Stimulated activated CD4-positive, alpha-beta T cell treated with anti-CD3 and anti-CD28 coated beads, TNF-alpha, amount 100 ng/mL, for 24 hours (primary cell): ENCODE measurements around the gene F10.

Source experiments
- DNase-seq, 3 experiments: peaks; one replicate each; pipeline ENCODE4 v3.0.0-alpha.2; 2020; ENCODE audit warnings: low read depth in 3 of 3

F10 gene

DNA sequence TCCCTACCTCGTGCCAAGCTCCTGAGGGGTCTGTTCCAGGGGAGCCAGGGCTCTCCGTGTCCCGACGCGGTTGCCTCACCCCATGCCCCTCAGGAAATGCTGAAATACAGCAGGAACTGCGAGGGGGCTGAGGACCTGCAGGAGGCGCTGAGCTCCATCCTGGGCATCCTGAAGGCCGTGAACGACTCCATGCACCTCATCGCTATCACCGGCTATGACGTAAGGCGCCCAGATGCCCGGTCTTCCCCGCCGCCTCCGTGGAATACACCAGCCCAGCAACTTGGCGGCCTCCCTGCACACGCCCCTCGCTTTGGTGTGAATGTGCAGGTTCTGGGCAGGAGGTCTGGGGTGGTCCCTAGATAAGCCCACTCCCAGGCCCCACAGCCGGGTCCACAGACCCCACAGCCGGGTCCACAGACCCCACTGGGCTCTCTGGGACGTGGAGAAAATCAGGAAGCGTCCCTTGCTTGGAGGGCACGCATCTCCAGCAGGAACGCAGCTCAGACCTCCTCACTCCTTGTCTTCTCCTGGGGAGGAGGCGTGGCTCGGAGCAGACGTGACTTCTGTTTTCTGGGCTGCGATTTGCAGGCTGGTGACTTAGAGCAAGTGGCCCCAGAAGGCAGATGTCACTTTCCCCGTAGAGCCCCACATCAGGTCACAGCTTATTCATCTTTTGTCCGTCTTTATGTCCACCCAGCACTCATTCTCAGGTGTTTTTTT, 36.4 kb upstream of the F10 start:
- DNase-seq: no peak

DNA sequence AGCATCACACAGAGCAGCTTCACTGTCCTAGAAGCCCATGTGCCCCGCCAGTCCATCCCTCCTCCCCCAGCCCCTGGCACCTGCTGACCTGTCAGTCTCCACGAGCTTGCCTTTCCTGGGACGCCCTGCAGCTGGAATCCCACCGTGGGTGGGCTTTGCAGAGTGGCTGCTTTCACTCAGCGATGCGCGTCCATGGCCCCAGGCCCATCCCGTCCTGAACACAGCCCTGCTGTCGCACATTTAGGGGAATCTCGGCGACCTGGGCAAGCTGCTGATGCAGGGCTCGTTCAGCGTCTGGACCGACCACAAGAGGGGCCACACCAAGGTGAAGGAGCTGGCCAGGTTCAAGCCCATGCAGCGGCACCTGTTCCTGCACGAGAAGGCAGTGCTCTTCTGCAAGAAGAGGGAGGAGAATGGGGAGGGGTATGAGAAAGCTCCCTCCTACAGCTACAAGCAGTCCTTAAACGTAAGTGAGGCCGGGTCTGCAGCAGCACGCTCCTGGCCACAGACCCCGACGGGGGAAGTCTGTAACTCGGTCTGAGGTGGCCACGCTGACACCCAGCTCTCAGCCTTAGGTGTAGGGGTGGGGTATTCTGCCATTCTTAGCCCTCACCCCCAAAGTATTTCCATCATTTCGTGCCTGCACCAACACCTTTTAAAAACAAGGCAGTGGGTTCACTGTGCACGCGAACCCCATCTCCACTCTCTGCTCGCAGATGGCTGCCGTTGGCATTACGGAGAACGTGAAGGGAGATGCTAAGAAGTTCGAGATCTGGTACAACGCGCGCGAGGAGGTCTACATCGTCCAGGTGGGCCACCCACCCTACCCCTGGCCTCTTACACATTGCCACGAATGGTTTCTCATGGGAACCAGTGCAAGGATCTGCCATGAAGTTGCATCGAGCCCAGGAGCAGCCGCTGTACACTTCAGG, 35.3 kb upstream of the F10 start:
- no peak for DNase-seq

DNA sequence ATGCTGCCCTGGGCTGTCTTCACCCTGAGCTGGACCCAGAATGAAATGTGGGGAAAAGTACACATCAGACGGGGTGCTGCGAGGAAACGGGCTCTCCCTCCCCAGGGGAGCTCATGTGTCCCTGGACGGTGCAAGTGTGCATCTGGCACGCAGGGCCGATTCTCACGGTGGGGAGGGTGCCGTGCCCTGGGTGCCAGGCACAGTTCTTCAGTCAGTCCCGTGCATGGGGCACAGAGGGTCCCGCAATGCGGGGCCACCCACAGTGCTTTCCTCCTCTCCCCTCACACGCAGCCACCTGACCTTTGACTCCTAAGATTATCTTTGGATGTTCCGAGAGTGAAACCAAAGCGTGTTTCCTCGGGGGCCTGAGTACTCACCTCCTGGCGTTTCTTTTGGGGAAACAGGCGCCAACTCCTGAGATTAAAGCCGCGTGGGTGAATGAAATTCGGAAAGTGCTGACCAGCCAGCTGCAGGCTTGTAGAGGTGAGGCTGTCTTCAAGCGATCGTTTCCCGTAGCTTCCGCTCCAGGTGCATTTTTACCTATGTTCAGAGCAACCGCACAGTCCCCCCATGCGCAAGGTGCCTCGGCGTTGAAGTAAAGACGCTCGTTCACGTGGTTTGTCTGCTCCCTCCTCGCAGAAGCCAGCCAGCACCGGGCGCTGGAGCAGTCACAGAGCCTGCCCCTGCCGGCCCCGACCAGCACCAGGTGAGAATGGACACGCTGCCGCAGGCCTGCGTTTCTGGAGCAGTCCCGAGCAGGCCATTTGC, 34.5 kb upstream of the F10 start:
- DNase-seq: no peak

DNA sequence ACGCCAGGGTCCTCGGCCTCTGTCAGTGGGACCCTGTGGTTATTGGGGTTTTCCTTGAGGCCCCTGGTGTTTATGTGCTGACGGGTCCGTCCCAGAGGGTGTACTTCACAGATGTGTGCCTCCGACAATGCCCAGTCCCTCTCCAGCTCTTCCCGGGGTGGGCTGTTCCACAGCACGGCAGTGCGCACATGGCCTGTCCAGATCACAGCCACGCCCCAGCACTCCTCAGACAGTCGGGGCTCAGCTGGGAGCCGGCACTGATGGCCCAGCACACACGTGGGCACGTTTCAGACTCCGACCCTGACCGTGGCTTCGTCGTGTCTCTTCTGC, 33.9 kb upstream of the F10 start:
- DNase-seq: no peak

DNA sequence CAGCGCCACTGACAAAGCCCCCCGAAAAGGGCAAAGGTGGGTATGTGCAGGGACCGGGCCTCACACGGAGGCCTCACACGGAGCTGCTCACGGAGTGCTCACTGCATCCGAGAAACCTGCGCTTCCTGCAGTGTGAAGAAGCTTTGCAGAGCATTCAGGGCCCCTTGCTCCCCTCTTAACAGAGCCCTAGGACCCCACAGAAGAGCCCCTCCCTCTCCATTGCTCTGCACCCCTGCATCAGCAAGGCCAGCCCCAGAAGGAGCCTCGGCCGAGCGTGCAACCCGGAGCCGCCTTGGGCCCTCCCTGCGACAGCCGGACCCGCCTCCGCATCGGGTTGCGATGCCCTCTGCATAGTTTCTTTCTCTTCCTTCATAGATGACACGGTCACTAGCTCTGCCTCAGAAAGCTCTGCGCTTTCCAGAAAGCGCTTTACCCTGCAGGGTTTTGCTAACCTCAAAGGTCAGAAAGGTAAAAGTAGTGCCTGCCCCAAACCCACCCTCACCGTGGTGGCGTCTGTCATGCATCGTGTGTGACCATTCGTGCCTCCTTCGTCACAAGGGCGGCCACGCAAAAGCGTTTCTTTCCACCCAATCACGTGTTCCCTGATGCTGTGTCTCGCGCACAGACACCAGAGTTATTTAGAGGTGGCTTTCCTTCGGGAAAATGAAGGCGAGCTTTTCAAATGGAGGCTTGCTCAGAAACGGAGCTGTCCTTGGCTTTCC, 32.7 kb upstream of the F10 start:
- no peak for DNase-seq

DNA sequence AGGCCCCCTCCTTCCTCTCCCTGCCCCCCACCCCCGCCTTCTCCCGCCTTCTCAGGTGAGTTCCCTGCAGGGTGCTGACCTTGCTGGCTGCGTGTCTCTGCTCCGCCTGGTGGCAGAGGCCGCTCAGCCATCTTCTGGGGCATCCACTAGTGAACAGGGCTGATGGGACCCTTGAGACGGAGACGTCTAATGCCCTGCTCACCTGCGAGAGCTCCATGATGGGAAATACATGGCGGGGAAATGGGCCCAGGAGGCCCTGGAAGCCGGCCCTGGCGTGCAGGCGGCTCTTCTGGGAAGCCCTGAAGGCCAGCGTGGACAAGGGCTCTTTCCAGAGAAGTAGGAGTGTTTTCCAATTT, 32.2 kb upstream of the F10 start:
- no peak for DNase-seq

DNA sequence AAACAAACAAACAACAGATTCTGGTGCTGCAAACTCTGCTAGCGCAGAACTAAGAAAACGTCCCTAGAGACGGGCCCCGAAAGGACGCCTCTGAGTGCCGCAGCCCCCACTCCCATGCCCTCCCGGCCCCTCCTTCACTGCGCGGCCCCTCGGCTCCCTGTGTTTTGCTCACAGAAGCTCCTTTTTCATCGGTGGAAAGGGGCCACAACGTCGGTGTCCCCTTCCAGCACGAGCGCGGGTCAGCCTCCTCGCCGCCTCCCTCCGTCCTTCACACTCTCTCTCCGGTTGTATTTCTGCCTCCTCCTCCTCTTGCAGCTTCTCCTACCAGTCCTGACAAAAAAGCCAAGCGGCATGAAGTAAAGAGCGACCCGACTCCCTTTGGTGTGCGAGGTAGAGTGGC, 31.8 kb upstream of the F10 start:
- no peak for DNase-seq

DNA sequence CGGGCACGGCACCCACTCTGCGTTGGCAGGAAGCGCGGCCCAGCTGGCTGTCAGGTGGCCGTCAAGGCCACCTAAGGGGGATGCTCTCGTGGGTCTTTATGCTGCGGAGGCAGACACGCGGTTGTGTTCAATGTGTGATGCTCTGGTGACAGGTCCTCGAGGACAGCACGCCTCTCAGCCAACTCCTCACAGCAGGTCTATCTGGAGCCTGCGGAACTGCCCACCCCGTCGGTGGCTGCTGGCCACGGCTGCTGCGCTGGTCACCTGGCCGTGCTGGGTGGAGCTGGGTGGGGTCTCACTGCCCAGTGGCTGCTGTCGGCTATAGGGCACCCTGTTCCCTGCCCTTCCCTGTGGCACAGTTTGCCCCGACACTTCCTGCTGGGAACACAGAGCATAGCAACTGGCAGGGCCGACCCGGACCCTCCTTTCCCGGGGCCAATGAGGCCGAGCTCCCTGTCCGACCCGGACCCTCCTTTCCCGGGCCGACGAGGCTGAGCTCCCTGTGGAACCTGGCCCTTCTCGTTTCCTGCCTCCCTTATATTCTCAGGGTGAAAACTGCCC, 31.3 kb upstream of the F10 start:
- DNase-seq: no peak

DNA sequence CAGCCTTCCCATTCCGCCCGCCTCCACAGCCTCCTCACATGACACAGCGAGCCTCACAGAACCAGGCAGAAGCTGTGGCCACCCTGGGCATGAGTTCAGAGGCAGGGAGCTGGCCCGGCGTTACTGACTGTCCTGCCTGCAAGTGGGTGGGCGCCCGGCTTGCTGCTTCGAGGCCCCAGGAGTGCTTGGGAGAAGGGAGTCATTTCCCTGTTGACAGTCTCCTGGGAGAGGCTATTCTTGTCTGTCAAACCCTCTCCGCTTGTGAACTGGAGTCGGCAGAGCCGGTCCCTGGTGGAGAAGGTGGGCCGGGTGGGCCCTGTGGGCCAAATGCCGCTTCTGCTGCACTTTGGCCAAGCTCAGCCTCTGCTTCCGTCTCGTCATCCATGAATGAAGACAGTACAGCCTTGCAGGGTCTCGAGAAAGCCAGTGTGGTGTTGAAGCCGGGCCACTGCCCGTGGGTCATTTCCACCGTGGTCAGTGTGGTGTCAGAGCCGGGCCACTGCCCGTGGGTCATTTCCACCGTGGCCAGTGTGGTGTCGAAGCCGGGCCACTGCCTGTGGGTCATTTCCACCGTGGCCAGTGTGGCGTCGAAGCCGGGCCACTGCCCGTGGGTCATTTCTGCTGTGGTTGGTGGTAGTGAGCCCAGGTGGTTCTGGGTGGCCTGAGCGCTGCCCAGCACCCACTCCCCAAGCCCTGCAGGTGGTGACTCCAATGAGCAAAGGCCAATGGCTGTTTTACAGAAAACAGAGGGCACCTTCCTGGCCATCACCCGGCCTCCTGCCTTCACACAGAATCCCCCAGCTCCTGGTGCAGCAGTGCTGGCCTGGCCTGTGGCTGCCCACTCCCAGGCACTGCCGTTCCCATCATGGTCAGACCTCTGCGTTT, 30.5 kb upstream of the F10 start:
- no peak for DNase-seq

DNA sequence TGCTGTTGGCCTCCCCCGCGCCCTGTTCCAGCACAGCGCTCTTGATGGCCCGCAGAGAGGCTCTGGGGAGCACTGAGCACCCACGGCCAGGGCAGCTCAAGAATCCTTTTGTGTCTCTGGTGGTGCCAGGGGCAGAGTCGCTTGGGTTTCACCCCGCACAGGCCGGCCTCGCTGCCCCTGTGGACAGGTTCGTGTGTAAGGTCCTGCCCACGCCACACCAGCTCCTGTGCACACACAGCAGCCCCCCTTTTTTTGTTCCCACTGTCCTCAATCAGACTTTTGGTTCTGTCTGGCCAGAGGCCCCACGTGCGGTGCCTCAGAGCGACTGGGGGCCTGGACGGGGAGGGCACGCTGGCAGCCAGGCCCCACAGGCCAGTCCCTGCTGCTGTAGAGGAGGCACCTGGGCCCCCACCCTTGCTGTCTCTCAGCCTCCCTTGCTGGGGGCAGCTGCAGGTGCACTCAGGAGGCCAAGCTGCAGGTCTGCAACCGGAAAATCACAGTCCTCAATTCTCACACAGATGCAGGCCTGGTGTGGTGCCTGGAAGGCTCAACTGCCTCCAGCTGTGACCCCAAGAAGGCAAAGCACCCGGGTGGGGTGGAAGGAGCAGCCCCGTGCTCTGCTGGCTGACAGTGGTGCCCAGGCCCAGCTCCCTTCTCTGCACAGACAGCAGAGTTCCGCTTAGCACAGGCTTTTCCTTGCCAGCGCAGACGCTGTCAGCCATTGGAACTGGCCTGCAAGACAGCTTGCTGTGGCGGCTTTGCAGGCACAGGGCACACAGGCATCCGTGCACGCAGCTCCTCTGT, 29.6 kb upstream of the F10 start:
- no peak for DNase-seq

DNA sequence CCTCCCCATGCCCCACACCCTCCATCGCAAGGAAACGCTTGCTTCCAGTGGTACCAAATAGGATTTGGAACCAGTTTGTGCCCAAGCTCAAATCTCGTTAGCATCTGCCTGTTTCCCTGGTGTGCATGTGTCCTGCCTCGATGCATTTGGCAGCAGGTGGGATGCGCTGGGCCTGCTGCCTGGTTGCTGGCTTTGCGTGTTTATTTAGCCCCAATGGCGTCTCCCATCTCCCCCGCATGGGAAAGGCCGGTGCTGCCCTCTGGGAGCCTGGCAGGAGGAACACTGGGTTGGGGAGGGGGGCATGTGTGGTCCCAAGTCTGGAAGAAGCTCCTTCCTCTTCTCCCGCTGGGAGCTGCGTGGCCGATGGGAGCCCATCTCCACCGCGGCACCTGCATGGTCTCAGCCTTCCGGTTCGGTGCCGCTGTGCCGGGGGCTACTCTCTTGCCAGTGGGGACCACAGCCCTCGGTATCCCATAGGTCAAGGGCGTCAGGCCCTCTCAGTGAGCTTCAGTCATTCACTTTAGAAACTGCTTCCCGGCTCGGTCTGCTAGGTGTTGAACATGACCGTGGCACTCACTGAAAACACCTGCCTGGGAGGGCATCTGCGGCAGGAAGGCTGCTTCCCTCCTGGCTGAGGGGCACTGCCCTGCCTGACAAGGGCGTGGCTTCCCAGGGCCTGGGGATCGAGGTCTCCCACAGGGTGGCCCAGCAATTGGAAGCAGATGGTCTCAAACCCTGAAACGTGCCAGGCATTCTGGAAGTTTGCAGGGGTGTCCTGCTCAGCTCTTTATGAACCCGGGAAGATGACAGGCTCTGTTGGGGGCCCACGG, 28.8 kb upstream of the F10 start:
- no peak for DNase-seq

DNA sequence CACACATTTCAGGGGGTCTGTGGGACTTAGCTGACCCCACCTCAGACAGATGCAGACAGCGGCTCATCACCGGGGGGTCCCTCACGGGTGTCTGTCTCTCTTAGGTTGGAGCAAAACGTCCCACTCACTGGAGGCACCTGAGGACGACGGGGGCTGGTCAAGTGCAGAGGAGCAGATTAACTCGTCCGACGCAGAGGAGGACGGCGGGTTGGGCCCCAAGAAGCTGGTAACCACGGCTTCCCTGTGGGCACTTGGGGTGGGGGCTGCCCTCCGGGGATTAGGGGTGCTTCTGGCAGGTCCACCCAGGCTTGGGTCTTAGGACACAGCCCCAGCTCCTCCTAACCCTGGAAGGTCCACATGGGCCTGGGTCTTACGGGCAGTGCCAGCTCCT, 28.2 kb upstream of the F10 start:
- DNase-seq: no peak

DNA sequence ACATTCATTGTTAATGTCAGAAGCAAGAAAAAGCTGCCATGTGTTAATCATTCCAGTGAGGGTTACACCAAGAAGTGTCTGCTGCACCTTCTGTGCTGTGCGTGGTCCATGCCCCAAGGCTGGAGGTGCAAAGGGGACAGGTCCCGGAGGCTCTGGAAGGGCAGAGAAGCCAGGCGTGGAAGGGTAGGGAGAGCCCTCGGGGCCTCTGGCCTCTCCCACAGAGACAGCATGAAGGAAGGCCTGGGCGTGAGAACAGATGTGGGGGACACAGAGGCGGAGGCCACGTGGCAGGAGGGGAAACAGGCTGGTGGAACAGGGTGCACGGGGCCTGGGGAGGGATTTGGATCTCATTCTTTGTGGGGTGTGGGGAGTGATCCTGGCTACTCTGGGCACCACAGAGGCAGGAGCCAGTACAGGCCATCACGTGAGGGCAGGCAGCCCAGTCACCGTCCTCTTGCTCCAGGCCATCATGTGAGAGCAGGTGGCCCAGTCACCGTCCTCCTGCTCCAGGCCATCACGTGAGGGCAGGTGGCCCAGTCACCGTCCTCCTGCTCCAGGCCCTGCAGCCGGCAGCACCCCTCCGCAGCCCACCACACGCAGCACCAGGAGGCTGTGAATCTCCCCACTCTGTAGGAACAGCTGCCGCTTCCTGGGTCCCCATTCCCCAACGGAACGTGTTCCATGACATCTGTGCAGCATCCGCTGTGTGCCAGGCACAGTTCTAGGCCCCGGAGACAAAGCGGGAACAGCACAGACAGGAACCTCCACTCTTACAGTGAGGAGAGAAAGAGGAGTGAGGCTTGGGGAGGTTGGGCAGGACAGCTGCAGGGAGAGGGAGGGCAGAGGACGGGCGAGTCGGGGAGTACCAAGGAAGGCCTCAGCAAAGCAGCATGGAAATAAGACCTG, 27.2 kb upstream of the F10 start:
- no peak for DNase-seq

DNA sequence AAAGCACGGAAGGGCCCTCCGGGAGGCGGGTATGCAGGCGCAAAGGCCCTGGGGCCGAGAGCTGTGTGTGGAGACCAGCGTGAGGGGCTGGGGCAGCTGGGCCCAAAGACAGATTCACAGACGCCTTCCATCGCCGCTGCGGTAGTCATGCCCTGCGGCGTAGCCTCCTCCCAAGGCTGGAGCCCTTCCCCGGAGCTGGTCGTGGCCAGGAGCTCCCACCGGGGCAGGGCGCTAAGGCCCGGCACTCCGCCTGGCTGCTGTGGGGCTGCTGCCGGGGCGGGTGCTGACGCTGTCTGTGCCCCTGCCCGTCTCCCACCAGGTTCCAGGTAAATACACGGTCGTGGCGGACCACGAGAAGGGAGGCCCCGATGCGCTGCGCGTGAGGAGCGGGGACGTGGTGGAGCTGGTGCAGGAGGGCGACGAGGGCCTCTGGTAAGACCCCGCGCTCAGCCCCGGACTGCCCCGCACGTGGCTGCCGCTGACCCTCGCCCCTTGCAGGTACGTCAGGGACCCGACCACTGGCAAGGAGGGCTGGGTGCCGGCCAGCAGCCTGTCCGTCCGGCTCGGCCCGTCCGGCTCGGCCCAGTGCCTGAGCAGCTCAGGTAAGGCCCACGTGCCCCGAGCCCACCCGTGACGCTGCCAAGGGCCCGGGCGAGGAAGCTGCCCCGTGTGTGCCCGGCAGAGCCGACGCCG, 26.4 kb upstream of the F10 start:
- DNase-seq: no peak

DNA sequence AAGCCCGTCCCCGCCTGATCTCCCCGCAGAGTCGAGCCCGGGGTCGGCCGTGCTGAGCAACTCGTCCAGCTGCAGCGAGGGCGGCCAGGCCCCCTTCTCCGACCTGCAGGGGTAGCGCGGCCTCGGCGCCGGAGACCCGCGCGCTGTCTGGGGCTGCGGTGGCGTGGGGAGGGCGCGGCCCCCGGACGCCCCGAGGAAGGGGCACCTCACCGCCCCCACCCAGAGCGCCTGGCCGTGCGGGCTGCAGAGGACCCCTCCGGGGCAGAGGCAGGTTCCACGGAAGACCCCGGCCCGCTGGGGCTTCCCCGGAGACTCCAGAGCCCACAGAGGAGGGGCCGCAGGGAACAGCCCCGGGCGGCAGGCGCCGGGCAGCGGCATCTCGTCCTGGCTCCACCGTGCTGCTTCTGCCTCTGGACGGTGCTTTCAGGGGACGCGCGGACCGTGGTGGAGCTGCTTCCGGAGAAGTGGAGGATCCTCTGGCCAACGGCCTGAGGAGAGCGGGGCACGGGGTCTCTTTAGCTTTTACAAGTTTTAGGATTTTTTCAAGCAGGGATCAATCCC, 25.8 kb upstream of the F10 start:
- no peak for DNase-seq

DNA sequence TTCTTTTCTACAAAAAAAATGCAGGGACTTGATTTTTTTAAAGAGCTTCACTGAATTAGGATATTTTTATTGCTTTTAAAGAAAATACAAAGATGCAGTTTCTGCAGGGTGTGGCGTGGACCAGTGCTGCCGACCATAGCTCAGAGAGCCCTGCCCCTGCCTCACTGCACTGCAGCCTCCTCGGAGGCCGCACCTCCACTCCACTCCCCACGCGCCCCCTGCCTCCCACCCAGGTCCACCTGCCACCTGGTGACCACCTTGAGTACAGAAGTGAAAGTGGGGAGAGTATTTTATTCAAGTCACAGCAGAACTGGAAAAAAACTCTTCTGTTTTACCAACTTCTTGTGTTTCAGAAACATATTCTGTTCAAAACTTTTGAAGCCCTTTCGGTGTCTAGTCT, 24.9 kb upstream of the F10 start:
- no peak for DNase-seq

DNA sequence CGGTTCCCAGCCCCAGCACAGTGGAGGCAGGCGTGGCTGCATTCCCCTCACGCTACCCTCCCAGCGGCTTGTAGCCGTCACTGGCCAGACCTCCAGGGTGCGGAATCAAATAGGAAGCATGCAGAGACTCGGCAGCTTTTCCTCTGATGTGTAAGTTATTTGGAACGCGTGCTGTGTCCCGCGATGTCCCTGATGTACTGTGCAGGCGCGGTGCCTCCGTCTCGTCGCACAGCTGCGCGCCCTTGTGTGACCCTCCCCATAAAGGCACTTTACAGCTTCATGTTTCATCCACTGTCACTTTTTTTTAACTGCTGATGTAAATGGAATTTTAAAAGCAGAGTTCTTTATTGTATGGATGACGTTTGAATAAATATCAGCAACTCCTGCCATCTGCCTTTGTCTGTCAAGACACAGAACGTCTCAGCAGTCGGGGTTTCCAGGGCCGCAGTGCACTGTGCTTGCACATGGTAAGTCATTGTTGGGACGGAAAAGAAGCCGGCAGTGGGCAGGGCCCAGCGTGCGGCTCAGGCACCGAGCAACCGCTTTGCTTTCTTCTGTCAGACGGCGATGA, 24.4 kb upstream of the F10 start:
- DNase-seq: no peak
